ENCODE results near the gene WNT7B.

GRCh38 chr22:45953178-45953577 lies 23.8 kb downstream of the WNT7B start:
- TF ChIP-seq POLR2A (IDR thresholded peaks at IDR 0.05), result no peak
- no peak for TF ChIP-seq CTCF (IDR thresholded peaks at IDR 0.05)
